ENCODE results near the gene SLC22A5.
"Not testable (repeated sequence)": the region's sequence is repeated elsewhere in the genome, so short reads cannot be mapped to it uniquely, and the experiment has no call there.

The SLC22A5 gene

GRCh38 chr5:132428484-132429462, 59.3 kb downstream of the SLC22A5 start:
- no peak for DNase-seq

GRCh38 chr5:132429463-132430440, 60.2 kb downstream of the SLC22A5 start:
- DNase-seq, result no peak

GRCh38 chr5:132430746-132431145, 61.2 kb downstream of the SLC22A5 start:
- no peak for DNase-seq

GRCh38 chr5:132431632-132432031, 62.1 kb downstream of the SLC22A5 start:
- no peak for DNase-seq

- DNase-seq, result no peak
Measured at GRCh38 chr5:132433141-132433540, 63.6 kb downstream of the SLC22A5 start.

GRCh38 chr5:132434416-132435286, 65.1 kb downstream of the SLC22A5 start:
- DNase-seq, result no peak

GRCh38 chr5:132435447-132435846, 65.9 kb downstream of the SLC22A5 start:
- no peak for DNase-seq

- no peak for DNase-seq
Measured at GRCh38 chr5:132435886-132436285, 66.4 kb downstream of the SLC22A5 start.

- no peak for DNase-seq
Measured at GRCh38 chr5:132436936-132437335, 67.4 kb downstream of the SLC22A5 start.

GRCh38 chr5:132437604-132438266, 68.2 kb downstream of the SLC22A5 start:
- DNase-seq, result no peak

GRCh38 chr5:132438267-132438645, 68.7 kb downstream of the SLC22A5 start:
- DNase-seq, result not testable (repeated sequence)

- no peak for DNase-seq
Measured at GRCh38 chr5:132438917-132439316, 69.4 kb downstream of the SLC22A5 start.

- DNase-seq, result no peak
Measured at GRCh38 chr5:132439521-132440089, 70.1 kb downstream of the SLC22A5 start.

- DNase-seq, result no peak
Measured at GRCh38 chr5:132444061-132444460, 74.6 kb downstream of the SLC22A5 start.

Measured in NCI-H1105 treated with DMSO at 0.1 percent for 48 hours (cell line).